Ramos (cell line): ENCODE measurements around the gene TRANK1.

Experiments
- in situ Hi-C: fragments of 300-500 bp; cut with MboI; formaldehyde crosslinking; loops from one replicate; pipeline ENCODE4 v1.14.3; 2022; ENCODE audit warnings: low sequenced_read_pairs; ENCODE audit not compliant: unreplicated experiment

Gene TRANK1

GRCh38 chr3:36817806-36818533, 126.9 kb downstream of the TRANK1 start:
- in situ Hi-C loops, result no loop called here

- in situ Hi-C loops, result no loop called here
Observed at GRCh38 chr3:36815375-36815774, 129.5 kb downstream of the TRANK1 start.

GRCh38 chr3:36814776-36815175, 130.1 kb downstream of the TRANK1 start:
- in situ Hi-C loops, result no loop called here

- in situ Hi-C loops, result no loop called here
Observed at GRCh38 chr3:36814066-36814717, 130.7 kb downstream of the TRANK1 start.

GRCh38 chr3:36813305-36813704, 131.5 kb downstream of the TRANK1 start:
- in situ Hi-C loops, result no loop called here

- in situ Hi-C loops, result no loop called here
Observed at GRCh38 chr3:36812240-36812639, 132.6 kb downstream of the TRANK1 start.

- in situ Hi-C loops, result no loop called here
Observed at GRCh38 chr3:36811768-36812167, 133.1 kb downstream of the TRANK1 start.

- in situ Hi-C loops, result no loop called here
Observed at GRCh38 chr3:36804295-36805055, 140.4 kb downstream of the TRANK1 start.

- in situ Hi-C loops, result no loop called here
Observed at GRCh38 chr3:36803091-36803791, 141.6 kb downstream of the TRANK1 start.

- in situ Hi-C loops, result no loop called here
Observed at GRCh38 chr3:36800533-36801116, 144.2 kb downstream of the TRANK1 start.

GRCh38 chr3:36796881-36797280, 148.0 kb downstream of the TRANK1 start:
- in situ Hi-C loops, result no loop called here

- in situ Hi-C loops, result no loop called here
Observed at GRCh38 chr3:36796161-36796560, 148.7 kb downstream of the TRANK1 start.

GRCh38 chr3:36795622-36796021, 149.2 kb downstream of the TRANK1 start:
- in situ Hi-C loops, result no loop called here

- in situ Hi-C loops, result no loop called here
Observed at GRCh38 chr3:36792342-36792741, 152.5 kb downstream of the TRANK1 start.

GRCh38 chr3:36790765-36791164, 154.1 kb downstream of the TRANK1 start:
- in situ Hi-C loops, result no loop called here

GRCh38 chr3:36786921-36787890, 157.6 kb downstream of the TRANK1 start:
- in situ Hi-C loops, result no loop called here

- in situ Hi-C loops, result no loop called here
Observed at GRCh38 chr3:36784138-36784635, 160.7 kb downstream of the TRANK1 start.

GRCh38 chr3:36777424-36778218, 167.2 kb downstream of the TRANK1 start:
- in situ Hi-C loops, result no loop called here
